Kidney epithelial cell (primary cell): ENCODE data around the gene RSAD1. TPM values are rescaled to one million over a fixed set of nuclear protein-coding genes. Genes with fewer than 3 reads are reported as not detected.

Experiments
- DNase-seq: peaks from one replicate; pipeline ENCODE4 v3.0.0-alpha.2; 2010; ENCODE audit warnings: low read depth
- H3K27me3 ChIP-seq: 2 replicates; pipeline ENCODE4 v1.6.0; 2011; ENCODE audit warnings: low read length; ENCODE audit not compliant: control insufficient read depth, insufficient read depth
- H3K36me3 ChIP-seq: 2 replicates; pipeline ENCODE4 v1.5.1; 2011; ENCODE audit warnings: low read length; ENCODE audit not compliant: control insufficient read depth, insufficient read depth
- H3K4me3 ChIP-seq: 2 replicates; pipeline ENCODE4 v1.5.1; 2011; ENCODE audit warnings: low read depth, mild to moderate bottlenecking, control low read depth, low read length
- total RNA-seq: library from RNA; depleted of rRNA; stranded (reverse); fragments of >200 nt; gene quantifications from 2 replicates; pipeline ENCODE4 v1.2.3, GENCODE V29; 2015
- TF ChIP-seq, protein P1 (sequence below): IDR thresholded peaks from 2 replicates; pipeline ENCODE4 v1.5.1; 2011; ENCODE audit warnings: mild to moderate bottlenecking, moderate library complexity, low read length, control low read depth, inconsistent platforms; ENCODE audit not compliant: insufficient read depth, poor library complexity, severe bottlenecking

Gene RSAD1
- total RNA-seq, 1 donor from 2014 or later, result 28.4 TPM

DNA sequence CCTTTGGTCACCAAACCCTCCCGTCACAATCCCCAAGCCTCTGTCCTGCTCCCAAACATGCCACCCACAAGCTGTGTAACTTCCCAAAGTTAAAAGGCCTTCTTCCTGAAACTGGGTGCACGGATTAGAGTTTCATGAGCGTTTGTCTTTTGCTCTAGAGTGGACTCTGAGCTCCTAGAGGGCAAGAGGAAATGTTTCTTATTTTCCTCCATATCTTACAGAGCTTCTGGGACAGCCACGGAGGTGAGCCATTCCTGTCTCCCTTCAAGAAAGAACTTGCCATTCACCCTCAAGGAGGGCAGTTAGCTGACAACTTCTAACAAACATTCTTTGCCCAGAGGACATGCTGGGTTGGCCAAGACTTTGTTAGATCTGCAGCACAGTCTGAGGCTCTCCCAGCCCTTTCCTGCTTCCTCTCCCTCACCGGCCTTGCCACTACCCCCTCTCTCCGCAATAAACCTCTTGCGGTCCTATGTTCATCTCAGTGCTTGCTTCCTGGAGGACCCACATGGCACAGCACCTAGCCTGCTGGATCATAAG, 27.0 kb downstream of the RSAD1 start:
- DNase-seq, result no peak
- Histone ChIP-seq H3K4me3 (no peak overlapping the region), H3K27me3 (no peaks in the 10 kb centered on the region), H3K36me3 (no peaks in the 10 kb centered on the region)
- TF ChIP-seq, protein P1, sequence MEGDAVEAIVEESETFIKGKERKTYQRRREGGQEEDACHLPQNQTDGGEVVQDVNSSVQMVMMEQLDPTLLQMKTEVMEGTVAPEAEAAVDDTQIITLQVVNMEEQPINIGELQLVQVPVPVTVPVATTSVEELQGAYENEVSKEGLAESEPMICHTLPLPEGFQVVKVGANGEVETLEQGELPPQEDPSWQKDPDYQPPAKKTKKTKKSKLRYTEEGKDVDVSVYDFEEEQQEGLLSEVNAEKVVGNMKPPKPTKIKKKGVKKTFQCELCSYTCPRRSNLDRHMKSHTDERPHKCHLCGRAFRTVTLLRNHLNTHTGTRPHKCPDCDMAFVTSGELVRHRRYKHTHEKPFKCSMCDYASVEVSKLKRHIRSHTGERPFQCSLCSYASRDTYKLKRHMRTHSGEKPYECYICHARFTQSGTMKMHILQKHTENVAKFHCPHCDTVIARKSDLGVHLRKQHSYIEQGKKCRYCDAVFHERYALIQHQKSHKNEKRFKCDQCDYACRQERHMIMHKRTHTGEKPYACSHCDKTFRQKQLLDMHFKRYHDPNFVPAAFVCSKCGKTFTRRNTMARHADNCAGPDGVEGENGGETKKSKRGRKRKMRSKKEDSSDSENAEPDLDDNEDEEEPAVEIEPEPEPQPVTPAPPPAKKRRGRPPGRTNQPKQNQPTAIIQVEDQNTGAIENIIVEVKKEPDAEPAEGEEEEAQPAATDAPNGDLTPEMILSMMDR, result no peak

DNA sequence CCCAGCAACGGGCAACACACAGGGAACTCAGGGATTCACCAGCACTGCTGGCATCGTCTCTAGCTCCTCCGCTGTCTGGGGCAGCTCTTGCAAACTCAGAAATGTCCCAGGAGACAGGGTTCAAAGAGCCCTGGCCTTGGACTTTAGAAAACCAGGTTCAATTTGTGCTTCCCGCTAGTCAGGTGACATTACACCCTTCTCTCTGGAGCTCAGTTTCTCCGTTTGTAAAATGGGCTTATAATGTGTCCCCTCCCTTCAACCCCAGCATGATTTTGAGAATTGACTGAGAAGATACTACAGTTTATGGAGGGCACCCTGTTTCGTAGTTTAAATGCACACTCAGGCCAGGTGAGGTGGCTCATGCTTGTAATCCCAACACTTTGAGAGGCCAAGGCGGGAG, 27.6 kb downstream of the RSAD1 start:
- DNase-seq, result no peak

DNA sequence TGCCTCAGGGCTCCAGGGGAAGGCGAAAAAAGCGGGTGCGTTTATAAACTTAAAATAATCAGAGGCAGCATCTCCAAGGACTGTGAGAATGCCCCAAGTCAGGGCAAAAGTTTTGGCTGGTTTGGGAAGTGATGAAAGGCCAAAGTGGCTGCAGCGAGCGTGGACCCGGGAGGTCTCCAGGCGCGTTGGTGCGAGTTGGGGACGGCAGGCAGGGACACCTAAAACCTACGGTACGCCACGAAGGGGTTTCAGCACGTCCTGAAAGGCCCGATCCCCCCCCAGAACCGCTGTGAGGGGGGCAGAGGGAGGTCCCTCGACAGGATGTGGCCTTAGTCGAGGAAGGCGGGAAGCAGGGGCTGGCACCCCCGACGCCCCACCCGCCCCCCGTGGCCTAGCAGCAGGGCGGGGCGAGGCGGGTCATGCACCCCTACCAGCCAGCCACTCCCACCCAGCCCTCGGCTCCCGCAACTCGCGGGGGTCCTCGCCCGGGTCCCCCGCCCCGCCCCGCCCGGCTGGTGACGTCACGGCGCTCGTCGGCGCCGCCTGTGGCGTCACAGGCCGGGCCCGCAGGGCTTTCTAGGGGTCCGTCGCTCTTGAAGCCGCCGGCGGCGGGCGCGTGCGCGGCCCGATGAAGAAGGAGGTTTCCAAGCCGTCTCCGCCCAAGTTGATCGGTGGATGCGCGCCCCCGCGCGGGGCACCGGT, 29.4 kb downstream of the RSAD1 start, which contains the start of gene MYCBPAP:
TSS of gene MYCBPAP (plus strand) at position 569 of the 702 bp plus-strand sequence. CDS start 236 bp downstream, outside the sequence.
- no peak for DNase-seq
- TF ChIP-seq, protein P1, result peak; percentile 3
- H3K36me3 ChIP-seq, result no peaks in the 10 kb centered on the region
- no peaks in the 10 kb centered on the region for H3K27me3 ChIP-seq
- peak within 1 kb of the TSS; percentile 38 for H3K4me3 ChIP-seq

More for the DNA sequence above, 27.6 kb downstream of the RSAD1 start:
- no peaks in the 10 kb centered on the region for H3K27me3 ChIP-seq
- H3K4me3 ChIP-seq, result no peak overlapping the region
- TF ChIP-seq, protein P1, result no peak
- no peaks in the 10 kb centered on the region for H3K36me3 ChIP-seq

DNA sequence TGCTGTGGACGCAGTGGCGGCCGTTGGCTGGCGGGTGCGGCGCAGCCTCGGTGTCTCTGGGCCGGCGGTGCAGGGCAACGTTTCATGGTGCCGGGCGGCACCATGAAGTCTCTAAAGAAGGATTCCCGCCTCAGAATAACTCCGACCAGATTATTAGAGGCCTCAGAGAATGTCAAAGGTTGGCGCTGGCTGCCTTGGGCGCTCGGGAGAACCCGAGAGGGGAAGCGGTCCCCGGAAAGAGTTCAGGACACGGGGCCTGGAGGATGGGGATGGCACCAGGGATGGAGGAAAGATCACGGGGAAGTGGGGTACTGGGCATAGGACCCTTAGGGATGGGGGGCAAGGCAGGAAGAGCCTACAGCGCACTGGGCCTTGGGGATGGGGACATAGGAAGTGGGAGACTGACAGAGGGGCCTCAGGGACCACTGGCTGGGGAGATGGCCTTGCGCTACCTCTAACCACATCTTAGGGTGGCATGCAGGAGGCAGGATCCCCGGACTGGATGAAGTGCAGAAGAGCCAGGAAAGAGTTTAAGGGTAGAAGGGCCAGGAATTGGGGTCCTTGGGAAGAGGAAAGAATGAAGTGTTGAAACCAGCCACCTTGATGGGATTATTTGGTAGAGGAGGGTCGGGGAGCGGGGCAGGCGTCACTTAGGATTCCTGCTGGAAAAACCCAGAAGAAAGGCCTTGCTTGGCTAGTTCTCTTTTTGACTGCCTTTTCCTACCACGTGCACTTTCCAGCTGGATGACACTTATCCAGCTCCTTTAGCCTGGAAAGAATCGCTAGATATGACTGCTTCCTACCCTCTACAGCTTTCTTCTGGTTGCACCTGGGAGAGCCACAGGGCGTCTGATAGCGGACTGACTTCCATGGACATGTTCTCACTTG, 30.2 kb downstream of the RSAD1 start:
- TF ChIP-seq, protein P1, result no peak
- H3K36me3 ChIP-seq, result no peaks in the 10 kb centered on the region
- H3K4me3 ChIP-seq, result peak overlapping the region; percentile 38
- no peaks in the 10 kb centered on the region for H3K27me3 ChIP-seq
- no peak for DNase-seq

DNA sequence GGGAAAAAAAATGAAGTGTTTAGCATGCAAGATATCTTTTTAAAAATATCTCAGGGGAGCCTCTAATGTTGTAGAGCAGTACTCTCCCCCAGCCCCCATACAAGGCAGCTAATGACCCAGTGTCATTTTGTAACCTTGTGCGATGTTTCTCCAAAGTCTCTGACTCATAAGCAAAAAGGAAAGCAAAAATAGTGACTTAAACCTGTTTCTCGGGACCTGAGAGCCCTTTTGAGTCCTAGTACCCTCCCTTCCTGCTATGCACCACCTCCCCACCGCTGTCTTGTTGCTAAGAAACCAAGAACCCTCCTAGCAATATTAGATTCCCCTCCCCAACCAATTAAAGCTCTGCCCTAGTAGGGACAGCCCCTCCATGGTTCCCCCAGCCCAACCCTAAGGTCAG, 32.4 kb downstream of the RSAD1 start:
- H3K27me3 ChIP-seq, result no peaks in the 10 kb centered on the region
- H3K4me3 ChIP-seq, result no peak overlapping the region
- no peaks in the 10 kb centered on the region for H3K36me3 ChIP-seq
- no peak for DNase-seq
- TF ChIP-seq, protein P1, result no peak
